AG04450 (cell line): ENCODE results near the gene TSHZ2. TPM values are rescaled to one million over a fixed set of nuclear protein-coding genes. Genes with fewer than 3 reads are reported as not detected.

Source experiments
- CTCF ChIA-PET: fragments of 300-600, 350-600 bp; formaldehyde crosslinking; extraction: SDS; loops from one replicate; lab custom pipeline; 2022; ENCODE audit warnings: antibody characterized with exemption, inconsistent platforms; lab: Charles Lee
- POLR2A ChIA-PET: fragments of 350-600 bp; formaldehyde crosslinking; extraction: SDS; loops from one replicate; lab custom pipeline; 2021; ENCODE audit warnings: antibody characterized with exemption, inconsistent platforms; lab: Yijun Ruan, JAX
- DNase-seq: peaks from one replicate; pipeline ENCODE4 v3.0.0-alpha.2; 2011; ENCODE audit warnings: low read depth, low spot score
- H3K27ac ChIP-seq: one replicate; pipeline ENCODE4 v1.5.1; 2012; ENCODE audit warnings: low read depth, low read length, control low read depth
- H3K27me3 ChIP-seq: one replicate; pipeline ENCODE4 v1.6.0; 2012; ENCODE audit warnings: low read length; ENCODE audit not compliant: control insufficient read depth, insufficient read depth
- H3K4me3 ChIP-seq: 2 replicates; pipeline ENCODE4 v1.5.1; 2011; ENCODE audit warnings: mild to moderate bottlenecking, low read depth, low read length, control low read depth
- H3K9me3 ChIP-seq: 2 replicates; pipeline ENCODE4 v1.5.1; 2012; ENCODE audit warnings: low read length; ENCODE audit not compliant: control insufficient read depth, insufficient read depth
- polyA plus RNA-seq: library from polyadenylated mRNA; depleted of rRNA; stranded (reverse); fragments of >200 nt; gene quantifications from 2 replicates; pipeline ENCODE4 v1.2.3, GENCODE V29; 2011
- TF ChIP-seq, protein P1 (sequence below): IDR thresholded peaks from 2 replicates; pipeline ENCODE4 v1.5.1; 2011; ENCODE audit warnings: low read depth, low read length, control low read depth, inconsistent platforms

Gene TSHZ2
- polyA plus RNA-seq, 1 experiment: not detected

DNA sequence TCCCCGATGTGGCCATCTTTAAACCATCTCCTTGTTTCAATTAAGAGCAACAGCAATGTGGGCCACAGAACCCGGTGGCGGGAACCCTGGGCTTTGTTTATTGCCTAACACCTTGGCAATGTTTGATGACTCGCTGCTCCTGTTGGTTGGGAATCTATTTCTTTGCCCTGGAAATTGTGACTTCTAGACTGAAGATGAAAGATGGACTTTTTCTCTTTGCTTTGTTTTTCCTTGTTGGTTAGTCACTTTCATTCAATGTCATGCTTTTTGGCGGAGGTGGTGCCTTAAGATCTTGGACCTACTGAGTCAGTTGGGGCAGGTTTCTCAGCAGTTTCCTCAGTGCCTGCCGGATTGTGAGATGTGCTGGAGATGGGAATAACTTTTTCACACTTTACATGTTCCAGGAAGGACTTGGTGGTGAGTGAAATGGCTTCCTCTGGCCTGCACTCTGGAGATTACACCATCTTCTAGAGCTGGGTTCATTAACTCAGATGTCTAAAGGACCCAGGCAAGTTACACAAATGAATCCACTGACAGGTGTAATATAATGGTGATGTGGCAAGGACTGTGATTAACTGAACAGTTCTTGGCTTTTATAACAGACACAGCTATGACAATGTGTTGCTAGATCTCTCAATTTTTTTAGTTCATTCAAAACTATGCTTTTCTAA lies 56.3 kb downstream of the TSHZ2 start:
- ChIA-PET CTCF (interaction anchor here (0.6 kb wide), 1 partner anchor 782 kb away, joined by 3 read pairs; no protein-coding TSS in a partner anchor), POLR2A (no interaction called here)
- no peak for DNase-seq
- Histone ChIP-seq H3K4me3 (no peak overlapping the region), H3K9me3 (no peaks in the 10 kb centered on the region), H3K27me3 (no peaks in the 10 kb centered on the region), H3K27ac (no peak overlapping the region)
- TF ChIP-seq, protein P1, sequence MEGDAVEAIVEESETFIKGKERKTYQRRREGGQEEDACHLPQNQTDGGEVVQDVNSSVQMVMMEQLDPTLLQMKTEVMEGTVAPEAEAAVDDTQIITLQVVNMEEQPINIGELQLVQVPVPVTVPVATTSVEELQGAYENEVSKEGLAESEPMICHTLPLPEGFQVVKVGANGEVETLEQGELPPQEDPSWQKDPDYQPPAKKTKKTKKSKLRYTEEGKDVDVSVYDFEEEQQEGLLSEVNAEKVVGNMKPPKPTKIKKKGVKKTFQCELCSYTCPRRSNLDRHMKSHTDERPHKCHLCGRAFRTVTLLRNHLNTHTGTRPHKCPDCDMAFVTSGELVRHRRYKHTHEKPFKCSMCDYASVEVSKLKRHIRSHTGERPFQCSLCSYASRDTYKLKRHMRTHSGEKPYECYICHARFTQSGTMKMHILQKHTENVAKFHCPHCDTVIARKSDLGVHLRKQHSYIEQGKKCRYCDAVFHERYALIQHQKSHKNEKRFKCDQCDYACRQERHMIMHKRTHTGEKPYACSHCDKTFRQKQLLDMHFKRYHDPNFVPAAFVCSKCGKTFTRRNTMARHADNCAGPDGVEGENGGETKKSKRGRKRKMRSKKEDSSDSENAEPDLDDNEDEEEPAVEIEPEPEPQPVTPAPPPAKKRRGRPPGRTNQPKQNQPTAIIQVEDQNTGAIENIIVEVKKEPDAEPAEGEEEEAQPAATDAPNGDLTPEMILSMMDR: no peak

- no peaks in the 10 kb centered on the region for H3K9me3 ChIP-seq
- CTCF ChIA-PET: no interaction called here
- DNase-seq: no peak
- POLR2A ChIA-PET: no interaction called here
- no peak overlapping the region for H3K27ac ChIP-seq
- H3K27me3 ChIP-seq: no peaks in the 10 kb centered on the region
- no peak overlapping the region for H3K4me3 ChIP-seq
- TF ChIP-seq, protein P1: no peak
These were observed 57.9 kb downstream of the TSHZ2 start for GRCh38 chr20:53030061-53030460.

- TF ChIP-seq, protein P1: no peak
- Histone ChIP-seq H3K27me3 (no peaks in the 10 kb centered on the region), H3K27ac (no peak overlapping the region), H3K4me3 (no peak overlapping the region), H3K9me3 (no peaks in the 10 kb centered on the region)
- DNase-seq: no peak
- POLR2A ChIA-PET: no interaction called here
- CTCF ChIA-PET: no interaction called here
These were observed 59.9 kb downstream of the TSHZ2 start for GRCh38 chr20:53032046-53032445.

DNA sequence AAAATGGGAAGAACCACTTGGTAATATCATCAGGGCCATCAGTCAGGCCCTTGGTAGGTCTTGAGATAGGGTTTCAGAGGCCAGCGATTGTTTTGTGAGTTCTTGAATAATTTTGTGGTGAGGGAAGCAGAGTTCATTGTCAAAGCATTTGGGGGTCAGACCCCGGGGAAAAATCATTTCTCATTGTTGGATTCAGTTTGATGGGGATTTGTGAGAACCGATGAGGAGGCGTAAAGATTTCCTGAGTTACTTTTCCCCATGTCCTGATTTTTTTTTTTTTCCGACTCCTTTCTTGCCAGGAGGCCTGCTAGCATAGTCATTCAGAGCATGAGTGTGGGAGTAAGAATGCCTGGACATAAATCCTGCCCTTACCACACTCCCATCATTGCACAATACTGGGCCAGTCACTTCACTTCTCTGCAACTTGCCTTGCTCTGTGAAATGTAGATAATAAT lies 60.3 kb downstream of the TSHZ2 start:
- ChIA-PET CTCF (no interaction called here), POLR2A (no interaction called here)
- TF ChIP-seq, protein P1: no peak
- no peak for DNase-seq
- Histone ChIP-seq H3K27me3 (no peaks in the 10 kb centered on the region), H3K4me3 (no peak overlapping the region), H3K27ac (no peak overlapping the region), H3K9me3 (no peaks in the 10 kb centered on the region)

GRCh38 chr20:53033176-53033575 lies 61.0 kb downstream of the TSHZ2 start:
- H3K27ac ChIP-seq: no peak overlapping the region
- no peaks in the 10 kb centered on the region for H3K27me3 ChIP-seq
- ChIA-PET POLR2A (no interaction called here), CTCF (no interaction called here)
- DNase-seq: no peak
- H3K9me3 ChIP-seq: peaks cover 5% of the 10 kb centered on the region; the same call in 1 of the 2 replicates
- TF ChIP-seq, protein P1: no peak
- no peak overlapping the region for H3K4me3 ChIP-seq
